HG03097 (cell line): Measurements from ENCODE around the gene RHCE.
A peak's percentile ranks its signal among the peaks of the same experiment; 100 is the strongest.
"Not testable (repeated sequence)": the region's sequence is repeated elsewhere in the genome, so short reads cannot be mapped to it uniquely, and the experiment has no call there.

ENCODE experiments used
- ATAC-seq: cut with Tn5 transposase; IDR thresholded peaks from one replicate; pipeline ENCODE4 v1.9.1; 2021; ENCODE audit not compliant: unreplicated experiment, low FRiP score

Gene RHCE

GRCh38 chr1:25420715-25421114 is at the start of gene RHCE:
RHCE (minus strand) TSS chr1:25420825; CDS start chr1:25420786, 39 bp downstream.
- ATAC-seq: not testable (repeated sequence)

DNA sequence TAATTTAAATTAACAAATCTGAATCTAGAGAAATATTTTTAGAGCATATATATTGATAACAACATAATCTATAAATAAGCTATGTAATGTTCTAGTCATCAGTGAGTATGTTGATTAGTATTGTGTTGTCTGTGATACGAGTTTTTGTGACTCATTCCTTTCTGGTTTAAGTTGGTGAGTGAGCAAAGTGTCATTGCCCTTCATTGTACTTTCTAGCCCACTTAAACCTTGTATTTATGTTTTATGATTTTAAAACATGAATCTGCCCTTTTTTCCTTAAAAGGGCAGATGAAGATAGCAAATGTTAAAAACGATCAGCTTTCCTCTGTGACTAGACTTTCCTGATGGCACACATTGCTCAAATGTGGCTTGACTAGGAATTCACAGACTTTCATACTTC is 48.6 kb upstream of the RHCE start:
- no peak for ATAC-seq

- no peak for ATAC-seq
These were observed 47.4 kb upstream of the RHCE start for GRCh38 chr1:25468033-25468432.

GRCh38 chr1:25467616-25468015 is 47.0 kb upstream of the RHCE start:
- ATAC-seq: no peak

- ATAC-seq: no peak
These were observed 46.6 kb upstream of the RHCE start for GRCh38 chr1:25467193-25467592.

GRCh38 chr1:25462732-25463131 is 42.1 kb upstream of the RHCE start:
- no peak for ATAC-seq

GRCh38 chr1:25461849-25462248 is 41.2 kb upstream of the RHCE start:
- ATAC-seq: no peak

GRCh38 chr1:25460816-25461215 is 40.2 kb upstream of the RHCE start:
- not testable (repeated sequence) for ATAC-seq

DNA sequence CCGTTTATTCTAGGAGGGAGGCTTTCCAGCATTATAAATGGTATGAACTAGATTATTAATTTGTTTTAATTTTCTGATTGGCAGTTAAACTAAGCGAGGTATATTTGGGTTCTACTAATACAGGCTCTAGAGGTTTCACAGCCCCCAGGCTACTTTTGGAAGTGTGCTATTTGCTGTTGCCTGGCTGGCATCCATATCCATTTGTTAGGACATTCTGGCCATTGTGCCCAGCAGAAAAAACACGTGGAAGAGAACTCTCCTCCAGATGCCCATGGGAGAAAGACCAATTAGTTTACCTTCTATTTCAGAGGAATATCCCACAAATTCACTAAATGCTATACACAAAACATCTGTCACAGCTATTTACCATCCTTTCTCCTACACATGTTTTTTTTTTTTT is 39.4 kb upstream of the RHCE start:
- ATAC-seq: no peak

DNA sequence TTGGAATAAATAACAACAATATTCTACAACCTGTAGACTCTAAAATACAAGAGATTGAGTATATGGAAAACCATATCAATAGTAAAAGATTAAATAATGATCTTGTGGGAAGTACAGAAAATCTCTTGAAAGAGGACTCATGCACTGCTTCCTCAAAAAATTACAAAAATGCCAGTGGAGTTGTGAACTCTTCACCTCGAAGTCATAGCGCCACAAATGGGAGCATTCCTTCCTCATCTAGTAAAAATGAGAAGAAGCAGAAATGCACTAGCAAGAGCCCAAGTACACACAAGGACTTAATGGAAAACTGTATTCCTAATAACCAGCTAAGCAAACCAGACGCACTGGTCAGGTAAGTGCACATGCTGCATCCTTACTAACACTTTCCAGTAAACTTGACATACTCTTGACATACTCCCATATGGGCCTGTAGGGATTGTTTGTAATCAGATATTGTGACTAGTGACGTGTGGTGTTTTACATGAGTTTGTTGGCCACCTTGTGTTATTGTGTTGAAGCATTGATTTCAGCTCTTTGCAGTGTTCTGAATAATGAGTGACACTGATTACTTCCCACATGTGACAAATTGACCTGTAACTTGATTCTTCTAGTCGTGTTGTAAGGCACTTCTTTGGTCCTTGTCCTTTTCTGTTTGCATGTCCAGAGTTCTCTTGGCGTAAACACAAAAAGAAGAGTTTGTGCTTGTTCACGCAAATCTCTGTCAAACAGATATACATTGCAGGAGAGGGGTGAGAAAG is 38.1 kb upstream of the RHCE start:
- ATAC-seq: no peak

GRCh38 chr1:25456502-25456901 is 35.9 kb upstream of the RHCE start:
- no peak for ATAC-seq

DNA sequence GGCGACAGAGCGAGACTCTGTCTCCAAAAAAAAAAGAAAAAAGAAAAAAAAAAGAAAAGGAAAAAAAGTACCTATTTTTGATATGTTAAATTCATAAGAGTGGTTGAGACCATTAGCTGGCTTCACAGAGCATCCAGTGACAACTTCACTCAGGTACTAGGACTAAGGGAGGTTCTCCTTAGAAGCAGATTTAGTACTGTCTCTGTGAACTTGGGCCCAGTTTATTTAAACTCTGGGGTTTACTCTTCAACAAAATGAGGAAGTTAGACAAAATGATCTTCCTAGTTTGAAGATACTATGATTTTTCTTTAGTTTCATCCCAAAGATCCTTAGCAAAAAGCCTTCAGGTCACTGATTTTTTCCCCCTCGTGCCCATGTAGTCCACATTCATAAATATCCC is 31.3 kb upstream of the RHCE start:
- no peak for ATAC-seq

DNA sequence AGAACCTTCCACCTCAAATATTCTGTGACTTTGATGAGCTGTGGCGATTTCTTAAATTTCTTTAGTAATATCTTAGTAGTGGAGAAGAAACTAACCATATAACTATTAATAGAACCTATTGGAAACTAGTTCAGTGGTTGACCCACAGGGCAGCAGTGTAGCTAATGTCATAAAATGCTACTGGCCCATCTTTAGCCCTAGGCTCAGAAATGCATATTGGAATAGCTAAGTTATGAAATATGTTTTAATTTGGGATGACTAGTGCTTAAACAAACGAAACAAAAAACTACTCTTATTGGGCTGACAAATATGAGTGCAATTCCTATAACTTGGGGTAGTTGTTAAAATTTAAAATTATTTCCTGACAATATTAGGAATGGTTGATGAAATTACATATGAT is 30.3 kb upstream of the RHCE start:
- no peak for ATAC-seq

DNA sequence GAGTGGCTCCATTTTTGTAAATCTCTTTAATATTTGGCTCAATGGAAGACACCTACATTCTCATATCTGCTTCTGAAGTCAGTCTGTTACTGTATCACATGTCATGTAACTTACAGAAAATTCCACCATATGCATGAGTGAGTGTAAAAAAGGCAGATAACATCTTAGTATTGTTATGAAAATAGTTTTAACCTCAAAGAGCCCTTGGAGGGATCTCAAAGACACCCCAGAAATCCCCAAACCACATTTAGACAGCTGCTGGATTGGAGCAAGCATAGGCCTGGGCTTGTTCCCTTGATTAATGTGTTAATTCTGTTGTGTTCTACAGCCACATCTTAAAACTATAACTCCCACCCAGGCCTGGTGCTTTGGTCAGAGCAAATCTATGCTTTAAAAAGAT is 26.9 kb upstream of the RHCE start:
- peak; percentile 52 for ATAC-seq

DNA sequence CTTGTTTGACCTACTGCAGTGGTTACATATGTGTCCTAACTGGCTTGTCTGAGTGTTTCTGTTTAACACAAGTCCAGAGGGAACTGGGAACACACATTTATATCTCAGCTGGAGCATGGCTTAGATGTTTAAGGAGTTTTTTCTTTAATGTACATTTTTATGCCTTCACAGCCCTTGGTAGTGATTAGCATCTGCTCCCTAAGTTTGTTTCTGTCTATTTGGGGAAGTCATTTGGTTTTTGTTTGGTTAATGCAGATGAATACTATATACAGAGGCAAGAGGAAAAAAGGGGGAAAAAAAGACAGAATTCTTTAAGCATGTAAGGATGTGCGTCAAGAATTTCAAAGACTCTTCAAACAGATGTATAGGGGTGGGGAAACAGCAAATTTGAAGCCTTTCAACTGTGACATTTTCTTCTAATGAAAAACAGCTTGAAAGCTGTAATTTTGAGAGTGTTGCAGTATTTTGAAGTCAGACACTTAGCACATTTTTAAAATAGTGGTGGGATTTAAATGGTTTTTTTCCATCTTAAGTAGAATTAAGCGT is 25.4 kb upstream of the RHCE start:
- no peak for ATAC-seq

DNA sequence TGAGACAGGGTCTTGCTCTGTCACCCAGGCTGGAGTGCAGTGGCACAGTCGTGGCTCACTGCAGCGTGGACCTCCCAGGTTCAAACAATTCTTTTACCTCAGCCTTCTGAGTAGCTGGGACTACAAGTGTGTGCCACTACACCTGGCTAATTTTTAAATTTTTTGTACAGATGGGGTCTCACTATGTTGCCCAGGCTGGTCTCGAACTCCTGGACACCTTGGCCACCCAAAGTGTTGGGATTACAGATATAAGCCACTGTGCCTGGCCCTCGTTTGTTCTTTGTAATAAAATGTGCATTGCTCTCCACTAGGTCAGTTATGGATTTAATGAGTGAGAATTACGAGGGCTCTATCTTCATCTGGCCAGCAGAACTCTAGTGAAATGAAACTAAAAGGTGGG is 24.0 kb upstream of the RHCE start:
- ATAC-seq: not testable (repeated sequence)

GRCh38 chr1:25443030-25443699 is 22.5 kb upstream of the RHCE start:
- ATAC-seq: no peak

- no peak for ATAC-seq
These were observed 21.6 kb upstream of the RHCE start for GRCh38 chr1:25442178-25442577.

GRCh38 chr1:25439287-25439686 is 18.7 kb upstream of the RHCE start:
- ATAC-seq: no peak

- no peak for ATAC-seq
These were observed 17.0 kb upstream of the RHCE start for GRCh38 chr1:25437672-25438071.

DNA sequence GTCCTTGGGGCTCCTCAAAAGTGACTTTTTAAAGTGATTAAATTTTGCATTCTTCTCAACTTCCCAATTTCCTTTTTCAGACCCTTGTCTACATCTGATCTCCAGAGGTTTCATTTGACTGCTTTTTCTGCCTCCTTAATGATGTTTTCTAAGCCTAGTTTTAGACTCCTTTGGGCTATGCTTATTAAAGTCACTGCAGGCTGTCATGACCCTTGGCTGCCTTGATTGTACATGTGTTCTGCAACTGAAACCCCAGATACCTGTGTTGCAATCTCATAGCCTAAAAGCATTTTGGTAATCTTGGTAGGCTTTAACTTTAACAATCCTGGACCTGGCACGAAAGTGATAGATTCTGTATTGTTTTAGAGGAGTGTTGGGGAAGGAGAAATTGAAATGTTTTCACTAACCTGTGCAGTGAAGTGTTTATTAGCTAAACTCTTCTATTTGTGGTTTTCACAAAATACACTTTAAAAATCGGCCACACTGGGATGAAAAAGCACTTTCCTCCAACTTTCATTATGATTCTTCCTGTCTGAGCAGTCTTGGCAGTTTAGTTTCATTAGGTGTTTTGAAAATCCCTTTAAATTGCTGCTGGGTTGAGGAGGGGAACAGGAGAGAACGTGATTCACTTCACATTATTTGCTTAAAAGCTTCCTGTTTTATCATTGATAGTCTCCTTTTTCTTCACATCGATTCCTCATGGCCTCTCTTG is 14.9 kb upstream of the RHCE start:
- ATAC-seq: no peak
